Fibroblast of mammary gland (primary cell): Measurements from ENCODE around the gene LCN12.

ENCODE experiments used
- DNase-seq: peaks from one replicate; pipeline ENCODE4 v3.0.0-alpha.2; 2010; ENCODE audit warnings: low read depth
- H3K4me3 ChIP-seq: 2 replicates; pipeline ENCODE4 v1.5.1; 2011; ENCODE audit warnings: low read depth, mild to moderate bottlenecking, low read length, moderate library complexity; ENCODE audit not compliant: control insufficient read depth
- TF ChIP-seq, protein P1 (sequence below): conservative IDR thresholded peaks from 2 replicates; pipeline ENCODE4 v1.5.1; 2011; ENCODE audit warnings: low read depth, low read length, inconsistent platforms; ENCODE audit not compliant: control insufficient read depth, insufficient read depth

The LCN12 gene

DNA sequence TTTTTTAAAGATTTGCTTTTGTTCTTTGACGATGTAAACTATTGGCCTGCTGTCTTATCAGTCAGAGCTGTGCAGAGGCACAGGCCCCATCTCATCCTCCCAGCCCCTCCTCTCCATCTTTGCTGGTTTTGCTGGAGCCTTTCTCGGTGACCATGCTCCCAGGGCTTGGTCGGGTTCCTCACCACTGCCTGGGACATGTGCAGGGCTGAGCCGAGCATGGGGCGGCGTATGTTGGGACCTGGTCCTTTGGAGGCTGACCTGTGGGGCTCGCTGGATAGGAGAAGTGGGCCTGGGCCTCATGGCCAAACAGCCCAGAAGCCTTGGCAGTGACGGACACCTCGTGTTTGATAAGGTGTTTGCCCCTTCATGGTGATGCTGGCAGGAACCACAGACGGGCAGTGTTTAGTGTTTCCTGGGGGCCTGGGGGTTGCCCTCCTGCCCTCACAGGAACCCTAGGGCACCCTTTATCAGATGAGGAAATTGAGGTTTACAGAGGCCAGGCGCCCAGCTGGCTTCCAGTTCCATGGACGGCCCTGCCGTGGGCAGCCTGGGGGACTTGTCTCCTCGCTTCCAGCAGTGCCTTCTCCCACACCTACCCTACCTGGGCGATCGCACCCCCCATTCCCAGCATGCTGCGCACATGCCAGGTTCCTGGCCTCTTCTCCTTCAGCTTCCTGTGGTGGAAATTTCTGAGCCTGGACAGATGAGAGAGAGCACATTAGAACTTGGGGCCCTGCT, 38.2 kb upstream of the LCN12 start:
- DNase-seq: no peak
- TF ChIP-seq, protein P1, sequence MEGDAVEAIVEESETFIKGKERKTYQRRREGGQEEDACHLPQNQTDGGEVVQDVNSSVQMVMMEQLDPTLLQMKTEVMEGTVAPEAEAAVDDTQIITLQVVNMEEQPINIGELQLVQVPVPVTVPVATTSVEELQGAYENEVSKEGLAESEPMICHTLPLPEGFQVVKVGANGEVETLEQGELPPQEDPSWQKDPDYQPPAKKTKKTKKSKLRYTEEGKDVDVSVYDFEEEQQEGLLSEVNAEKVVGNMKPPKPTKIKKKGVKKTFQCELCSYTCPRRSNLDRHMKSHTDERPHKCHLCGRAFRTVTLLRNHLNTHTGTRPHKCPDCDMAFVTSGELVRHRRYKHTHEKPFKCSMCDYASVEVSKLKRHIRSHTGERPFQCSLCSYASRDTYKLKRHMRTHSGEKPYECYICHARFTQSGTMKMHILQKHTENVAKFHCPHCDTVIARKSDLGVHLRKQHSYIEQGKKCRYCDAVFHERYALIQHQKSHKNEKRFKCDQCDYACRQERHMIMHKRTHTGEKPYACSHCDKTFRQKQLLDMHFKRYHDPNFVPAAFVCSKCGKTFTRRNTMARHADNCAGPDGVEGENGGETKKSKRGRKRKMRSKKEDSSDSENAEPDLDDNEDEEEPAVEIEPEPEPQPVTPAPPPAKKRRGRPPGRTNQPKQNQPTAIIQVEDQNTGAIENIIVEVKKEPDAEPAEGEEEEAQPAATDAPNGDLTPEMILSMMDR: no peak
- no peak overlapping the region for H3K4me3 ChIP-seq

DNA sequence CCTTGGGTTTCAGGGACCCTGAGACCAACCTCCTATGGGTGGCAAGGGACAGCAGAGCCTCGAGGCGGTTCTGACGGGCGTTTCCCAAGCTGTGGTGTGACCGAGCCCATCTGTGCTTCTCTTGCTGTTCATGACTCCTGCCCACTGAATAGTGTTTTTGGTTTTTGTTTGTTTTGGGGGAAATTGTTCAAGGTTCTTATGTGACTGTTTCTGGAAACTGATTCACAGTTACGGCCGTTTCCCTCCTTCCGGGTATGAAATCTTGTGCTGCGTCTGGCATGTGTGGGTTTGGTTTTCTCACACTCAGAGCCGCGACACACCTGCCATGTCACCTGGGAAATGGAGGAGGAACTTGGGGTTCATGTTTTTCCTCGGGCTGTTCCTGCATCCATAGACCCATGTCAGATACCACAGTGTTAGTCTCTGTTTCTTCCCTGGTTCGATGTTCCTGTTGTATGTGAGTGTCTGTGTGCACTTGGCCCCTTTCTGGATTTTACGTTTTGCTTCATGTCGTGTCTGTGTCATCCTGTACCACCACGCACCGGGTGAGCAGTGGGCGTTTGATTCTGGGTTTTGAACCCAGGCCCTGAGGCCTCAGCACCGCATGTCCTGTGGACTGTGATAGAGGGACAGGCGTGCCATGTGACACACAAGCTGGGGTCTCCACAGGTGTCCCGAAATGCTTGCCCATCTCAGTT, 36.3 kb upstream of the LCN12 start:
- H3K4me3 ChIP-seq: no peak overlapping the region
- DNase-seq: no peak
- TF ChIP-seq, protein P1: no peak

DNA sequence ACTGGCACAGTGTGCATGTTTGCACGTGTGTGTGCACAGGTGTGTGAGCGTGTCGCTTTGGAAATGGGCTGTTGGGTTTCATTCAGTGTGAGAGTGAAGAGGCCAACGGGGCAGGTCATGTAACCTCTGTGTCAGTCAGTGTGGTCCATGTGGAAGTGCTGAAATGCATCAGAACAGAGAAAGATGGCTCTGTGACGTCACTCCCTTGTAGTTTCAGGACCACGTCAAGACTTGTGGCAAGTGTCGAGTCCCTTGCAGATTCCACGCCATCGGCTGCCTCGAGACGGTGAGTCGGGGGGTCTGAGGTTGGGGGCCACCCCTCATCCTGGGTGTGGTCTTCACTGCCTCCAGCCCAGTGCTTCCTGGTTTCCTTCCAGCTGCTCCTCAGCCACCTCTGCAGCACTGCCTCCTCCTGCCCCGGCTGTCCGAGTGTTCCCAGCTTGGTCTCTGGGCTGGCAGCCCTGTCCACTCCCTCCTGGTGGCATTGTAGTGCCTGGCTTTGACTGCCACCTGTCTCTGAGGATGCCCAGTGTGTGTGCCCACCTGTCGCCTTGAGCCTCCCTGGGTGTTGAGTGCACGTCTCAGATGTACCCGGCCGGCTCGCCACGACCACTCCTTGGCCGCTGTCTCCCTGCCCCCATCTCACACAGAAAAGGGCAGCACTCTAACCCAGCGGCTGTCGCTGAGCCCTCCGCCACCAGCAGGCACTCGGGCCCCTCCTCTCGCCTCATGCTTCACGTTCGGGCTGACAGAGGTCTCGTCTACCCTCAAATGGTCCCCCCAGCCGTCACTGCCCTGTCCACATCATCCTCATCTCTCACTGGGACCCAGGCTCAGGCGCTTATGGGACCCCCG, 35.5 kb upstream of the LCN12 start:
- no peak for DNase-seq
- no peak overlapping the region for H3K4me3 ChIP-seq
- TF ChIP-seq, protein P1: no peak

DNA sequence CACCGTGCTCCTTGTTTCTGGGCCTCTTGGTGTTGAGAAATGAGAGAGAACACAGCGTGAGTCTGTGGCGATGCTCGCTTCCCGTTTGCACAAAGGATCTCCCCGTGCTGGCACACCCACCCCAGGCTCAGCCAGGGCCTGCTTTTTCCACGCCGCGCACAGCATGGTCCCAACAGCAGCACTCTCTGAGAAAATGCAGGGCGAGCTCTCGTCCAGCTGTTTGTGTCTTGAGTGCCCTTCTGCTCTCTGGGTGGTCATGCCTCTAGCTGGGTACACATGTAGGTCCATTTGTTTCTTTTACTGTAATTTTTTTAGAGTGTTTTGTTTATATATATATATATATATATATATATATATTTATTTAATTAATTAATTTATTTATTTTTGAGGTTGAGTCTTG, 34.2 kb upstream of the LCN12 start:
- H3K4me3 ChIP-seq: no peak overlapping the region
- TF ChIP-seq, protein P1: no peak
- no peak for DNase-seq

DNA sequence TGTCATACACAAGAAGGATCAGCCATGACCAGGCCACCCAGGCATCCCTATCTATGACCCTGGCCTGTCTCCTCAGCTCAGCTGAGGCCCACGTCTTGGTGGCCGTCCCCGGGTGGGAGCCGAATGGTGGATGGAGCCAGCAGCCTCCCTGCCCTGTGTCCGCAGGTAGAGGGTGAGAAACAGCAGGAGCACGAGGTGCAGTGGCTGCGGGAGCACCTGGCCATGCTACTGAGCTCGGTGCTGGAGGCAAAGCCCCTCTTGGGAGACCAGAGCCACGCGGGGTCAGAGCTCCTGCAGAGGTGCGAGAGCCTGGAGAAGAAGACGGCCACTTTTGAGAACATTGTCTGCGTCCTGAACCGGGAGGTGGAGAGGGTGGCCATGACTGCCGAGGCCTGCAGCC, 32.0 kb upstream of the LCN12 start:
- no peak for DNase-seq
- no peak overlapping the region for H3K4me3 ChIP-seq
- TF ChIP-seq, protein P1: no peak

DNA sequence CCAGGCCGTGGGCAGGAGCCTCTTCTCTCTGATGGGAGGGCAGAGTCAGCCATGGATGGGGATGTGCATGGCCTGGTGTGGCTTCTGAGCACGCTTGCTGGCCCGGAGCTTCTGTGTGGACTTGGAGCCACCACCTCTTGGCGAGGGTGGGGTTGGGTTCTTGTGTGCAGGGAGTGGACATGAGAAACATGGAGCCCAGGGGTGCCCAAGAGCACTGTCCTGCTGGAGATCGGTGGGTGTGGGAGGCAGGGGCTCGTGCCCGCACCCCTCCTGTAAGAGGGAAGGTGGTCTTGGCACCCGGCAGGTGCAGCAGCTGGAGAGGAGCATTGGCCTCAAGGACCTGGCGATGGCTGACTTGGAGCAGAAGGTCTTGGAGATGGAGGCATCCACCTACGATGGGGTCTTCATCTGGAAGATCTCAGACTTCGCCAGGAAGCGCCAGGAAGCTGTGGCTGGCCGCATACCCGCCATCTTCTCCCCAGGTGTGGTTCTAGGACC, 31.3 kb upstream of the LCN12 start:
- TF ChIP-seq, protein P1: no peak
- H3K4me3 ChIP-seq: no peak overlapping the region

More for the DNA sequence above, 31.3 kb upstream of the LCN12 start:
- DNase-seq: no peak
